Astrocyte of the cerebellum (primary cell): ENCODE data around the gene FAM3B.

Experiments
- DNase-seq: peaks from one replicate; pipeline ENCODE4 v3.0.0-alpha.2; 2011; ENCODE audit warnings: low read depth
- H3K4me3 ChIP-seq: 2 replicates; pipeline ENCODE4 v1.5.1; 2011; ENCODE audit warnings: mild to moderate bottlenecking, low read depth, low read length, moderate library complexity
- CTCF ChIP-seq: IDR thresholded peaks from 2 replicates; pipeline ENCODE4 v1.5.1; 2012; ENCODE audit warnings: low read length, low read depth, moderate library complexity, mild to moderate bottlenecking; ENCODE audit errors: missing control alignments
- in situ Hi-C: cut with HindIII; loops from 2 replicates; pipeline ENCODE4 v1.10.0; 2017; ENCODE audit warnings: low sequenced_read_pairs

The FAM3B gene

GRCh38 chr21:41360072-41360821, 43.6 kb downstream of the FAM3B start:
- DNase-seq: no peak
- in situ Hi-C loops: no loop called here
- no peak for TF ChIP-seq CTCF
- H3K4me3 ChIP-seq: no peak overlapping the region

- no peak for TF ChIP-seq CTCF
- in situ Hi-C loops: no loop called here
- H3K4me3 ChIP-seq: no peak overlapping the region
- no peak for DNase-seq
Observed at GRCh38 chr21:41361053-41361785, 44.6 kb downstream of the FAM3B start.

- in situ Hi-C loops: no loop called here
- no peak for TF ChIP-seq CTCF
- DNase-seq: no peak
- no peak within 1 kb of the TSS for H3K4me3 ChIP-seq
Observed at GRCh38 chr21:41361786-41362604, 45.4 kb downstream of the FAM3B start, which contains the start of gene MX2. Gene MX2, plus strand, starts transcription at chr21:41362027. Its CDS starts 14,880 bp downstream, at chr21:41376907.

GRCh38 chr21:41362605-41363369, 46.2 kb downstream of the FAM3B start:
- no peak for TF ChIP-seq CTCF
- in situ Hi-C loops: no loop called here
- DNase-seq: no peak
- no peak overlapping the region for H3K4me3 ChIP-seq

- no peak overlapping the region for H3K4me3 ChIP-seq
- no peak for DNase-seq
- in situ Hi-C loops: no loop called here
- TF ChIP-seq CTCF: no peak
Observed at GRCh38 chr21:41363370-41364270, 47.0 kb downstream of the FAM3B start.
